HG03097 (cell line): ENCODE data around the gene SCYL1.

ENCODE experiments used
- ATAC-seq: cut with Tn5 transposase; IDR thresholded peaks from one replicate; pipeline ENCODE4 v1.9.1; 2021; ENCODE audit not compliant: unreplicated experiment, low FRiP score

The SCYL1 gene

GRCh38 chr11:65524741-65525545 is at the start of gene SCYL1:
Gene SCYL1, plus strand, starts transcription at chr11:65525083. Its CDS starts 71 bp downstream, at chr11:65525154.
- peak; percentile 35 for ATAC-seq

GRCh38 chr11:65476632-65477148 is 48.2 kb upstream of the SCYL1 start:
- ATAC-seq: no peak

- ATAC-seq: peak; percentile 80
These were observed 47.5 kb upstream of the SCYL1 start for GRCh38 chr11:65477149-65477965.

GRCh38 chr11:65478388-65479183 is 46.3 kb upstream of the SCYL1 start:
- ATAC-seq: no peak

GRCh38 chr11:65479184-65480145 is 45.4 kb upstream of the SCYL1 start:
- ATAC-seq: no peak

DNA sequence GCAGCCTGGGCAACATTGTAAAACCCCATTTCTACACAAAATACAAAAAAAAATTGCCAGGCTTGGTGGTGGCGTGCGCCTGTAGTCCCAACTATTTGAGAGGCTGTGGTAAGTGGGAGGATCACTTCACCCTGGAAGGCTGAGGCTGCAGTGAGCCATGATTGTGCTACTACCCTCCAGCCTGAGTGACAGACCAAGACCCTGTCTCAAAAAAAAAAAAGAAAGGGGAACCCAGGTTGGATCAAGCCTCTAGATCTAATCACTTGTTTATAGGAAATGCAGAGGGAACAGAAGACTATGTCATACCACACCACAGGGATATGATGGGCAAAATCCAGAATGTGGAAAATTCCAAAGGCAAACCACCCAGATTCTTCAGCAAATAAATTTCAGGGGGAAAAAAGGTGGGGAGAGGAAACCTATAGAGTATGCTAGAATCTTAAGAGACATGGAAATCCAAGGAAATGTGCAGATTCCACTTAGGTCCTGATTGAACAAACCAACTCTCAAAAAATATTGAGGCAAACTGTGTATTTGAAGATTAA is 42.5 kb upstream of the SCYL1 start:
- ATAC-seq: no peak

DNA sequence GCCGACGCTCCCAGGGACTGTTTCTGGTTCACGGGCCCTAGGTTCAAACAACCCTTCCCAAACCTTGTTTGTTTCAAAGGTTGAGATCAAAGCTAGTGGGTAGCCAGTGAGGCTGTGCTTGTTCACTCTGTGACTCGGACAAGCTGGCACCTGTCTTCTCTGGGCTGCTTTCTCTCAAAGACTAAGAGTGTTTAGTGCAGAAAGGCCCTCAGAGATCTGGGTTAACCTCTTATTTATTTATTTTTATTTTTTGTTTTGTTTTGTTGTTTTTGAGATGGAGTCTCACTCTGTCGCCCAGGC is 39.0 kb upstream of the SCYL1 start:
- ATAC-seq: no peak

- no peak for ATAC-seq
These were observed 38.1 kb upstream of the SCYL1 start for GRCh38 chr11:65486570-65487466.

- ATAC-seq: peak; percentile 44
These were observed 37.2 kb upstream of the SCYL1 start for GRCh38 chr11:65487467-65488272.

DNA sequence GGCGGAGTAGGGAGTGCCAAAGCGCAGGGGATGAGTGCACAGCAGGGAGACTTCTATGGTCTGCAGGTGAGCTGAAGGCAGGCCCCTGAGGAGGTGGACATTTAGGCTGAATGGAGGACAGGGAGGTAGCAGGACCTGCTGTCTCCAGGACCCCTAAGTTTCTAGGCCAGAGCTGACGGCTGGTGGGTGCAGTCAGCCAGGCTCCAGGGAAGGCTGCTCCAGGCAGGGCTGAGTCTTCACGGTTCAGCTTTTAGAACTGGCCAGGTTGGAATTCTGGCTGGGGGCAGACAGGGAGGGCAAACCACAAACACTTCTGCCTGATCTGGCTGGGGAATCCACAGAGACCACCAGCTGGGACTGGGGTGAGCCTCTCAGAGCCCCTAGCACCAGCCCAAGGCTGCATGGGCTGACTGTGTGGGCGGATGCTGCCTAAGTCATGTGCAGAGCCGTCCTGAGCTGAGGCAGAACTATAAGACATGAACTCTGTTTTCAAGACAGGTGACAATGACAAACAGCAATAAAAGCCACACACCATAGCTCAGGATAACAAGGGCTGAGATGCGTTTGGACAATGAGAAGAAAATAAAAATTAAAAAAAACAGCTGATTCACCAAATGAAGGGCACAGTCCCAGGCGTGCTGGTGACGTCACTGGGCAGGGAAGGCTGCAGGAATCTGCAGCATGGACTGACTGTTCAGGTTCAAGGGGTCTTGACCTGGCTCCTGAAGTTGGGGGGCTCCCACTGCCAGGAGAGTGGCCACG is 36.4 kb upstream of the SCYL1 start:
- no peak for ATAC-seq

- no peak for ATAC-seq
These were observed 35.7 kb upstream of the SCYL1 start for GRCh38 chr11:65489035-65489705.

- ATAC-seq: no peak
These were observed 35.1 kb upstream of the SCYL1 start for GRCh38 chr11:65489706-65490320.

- ATAC-seq: no peak
These were observed 33.8 kb upstream of the SCYL1 start for GRCh38 chr11:65491163-65491465.

DNA sequence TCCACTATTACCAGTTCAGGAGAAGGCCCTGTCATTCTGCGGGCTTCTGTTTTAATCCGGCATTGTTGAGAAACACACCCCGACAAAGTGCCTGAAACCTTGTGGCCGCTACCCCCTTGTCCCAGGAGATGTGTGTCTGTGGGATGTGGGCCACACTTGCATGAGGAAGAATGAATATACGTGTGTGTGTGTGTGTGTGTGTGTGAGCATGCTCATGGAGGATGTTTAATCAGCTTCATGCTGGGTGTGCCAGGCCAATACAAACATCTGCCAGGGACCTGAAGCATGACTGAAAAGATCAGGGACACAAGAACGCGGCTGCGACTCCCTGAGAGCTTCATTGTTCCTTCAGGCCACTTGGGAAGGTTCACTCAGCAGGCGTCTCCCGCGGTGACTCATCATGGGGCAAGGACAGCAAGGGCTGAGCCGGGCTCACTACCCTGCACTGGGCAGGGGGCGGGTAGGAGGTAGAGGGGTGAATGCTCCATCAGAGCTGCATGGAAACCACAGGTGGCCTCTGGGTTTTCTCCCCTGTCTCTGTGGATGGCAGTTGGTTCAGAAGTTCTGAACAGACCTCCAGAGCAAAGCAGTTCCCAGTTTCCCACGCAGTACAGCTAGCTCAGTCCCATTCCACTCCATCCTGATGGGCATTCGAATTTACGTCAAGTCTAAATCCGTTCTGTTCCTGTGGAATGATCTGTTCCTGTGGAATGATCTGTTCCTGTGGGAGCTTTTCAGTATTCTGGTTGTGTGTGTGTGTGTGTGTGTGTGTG is 33.1 kb upstream of the SCYL1 start:
- no peak for ATAC-seq

DNA sequence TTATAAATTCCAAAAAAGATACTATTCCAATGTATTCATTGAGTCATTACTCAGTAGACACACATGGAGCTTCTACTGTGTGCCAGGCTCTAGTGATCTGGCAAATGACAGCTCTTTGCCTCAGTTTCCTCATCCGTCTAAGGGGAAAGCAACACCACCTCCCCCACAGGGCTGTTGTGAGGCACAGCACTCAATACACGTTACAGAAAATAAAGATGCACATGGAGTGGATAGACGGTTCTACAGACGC is 32.6 kb upstream of the SCYL1 start:
- ATAC-seq: no peak
